GM12891 (cell line): ENCODE data around the gene RBFOX2.

Experiments used
- POLR2A ChIP-seq: IDR thresholded peaks from 2 replicates; pipeline ENCODE4 v1.6.1; 2011; ENCODE audit warnings: low read depth, low read length, control low read depth
- TAF1 ChIP-seq: IDR thresholded peaks from 2 replicates; pipeline ENCODE4 v1.6.1; 2011; ENCODE audit warnings: low read depth, low read length, control low read depth

DNA sequence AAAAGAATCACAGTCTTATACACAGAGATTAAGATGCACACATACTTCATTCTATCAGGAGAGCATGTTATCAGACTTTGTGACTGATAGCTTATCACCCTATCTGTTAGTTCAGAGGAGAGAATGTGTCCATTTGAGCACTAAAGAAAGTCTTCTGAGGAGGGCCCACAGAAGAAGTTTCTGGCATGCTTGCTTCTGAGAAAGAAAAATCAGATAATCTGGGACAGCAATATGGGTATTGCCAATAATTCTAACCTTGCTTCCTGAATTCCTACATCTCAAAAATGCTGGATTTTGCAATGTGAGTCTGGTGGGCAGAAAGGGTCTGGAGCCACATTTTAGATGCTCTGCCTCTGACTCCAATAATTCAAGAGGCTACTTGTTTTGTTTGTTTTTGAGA, 128.9 kb downstream of the RBFOX2 start:
- no peak for TF ChIP-seq POLR2A
- TF ChIP-seq TAF1 = no peak
